ENCODE measurements around the gene MRPL9. TPM values are rescaled to one million over a fixed set of nuclear protein-coding genes. Genes with fewer than 3 reads are reported as not detected.

Gene MRPL9
- total and polyA plus RNA-seq, 10 of the 15 experiments (the other 5 are each of a cell fraction or from before 2014, with no cell fraction given): 35.7 to 161 (median 110) TPM

GRCh38 chr1:151803164-151803563, 39.9 kb upstream of the MRPL9 start:
- Histone ChIP-seq H3K27me3 (replicated peaks in 1 of 2; ENCODE audit: control insufficient read depth in 2 of 2, insufficient read depth in 2 of 2, low read length in 1 of 2) (peaks cover 0 to 11% of the 10 kb centered on the region in 2 experiments; a peak in 3 of 4 replicates), H3K9ac (ENCODE audit: control insufficient read depth, insufficient read depth, low read length) (no peak overlapping the region), H3K4me1 (ENCODE audit: control insufficient read depth, insufficient read depth, low read length) (peaks cover 6% of the 10 kb centered on the region; the same call in 1 of the 2 replicates), H3K4me2 (ENCODE audit: control insufficient read depth, insufficient read depth) (no peak overlapping the region), H3K27ac (ENCODE audit: control insufficient read depth, insufficient read depth) (no peak overlapping the region), H2AFZ (ENCODE audit: control insufficient read depth, low read depth, low read length) (no peak overlapping the region), H4K20me1 (ENCODE audit: control insufficient read depth, insufficient read depth) (no peaks in the 10 kb centered on the region), H3K9me3 (replicated peaks; ENCODE audit: control insufficient read depth, insufficient read depth, low read length) (no peaks in the 10 kb centered on the region), H3K79me2 (ENCODE audit: control insufficient read depth, insufficient read depth, low read length) (no peaks in the 10 kb centered on the region), H3K4me3 (no peak overlapping the region), H3K36me3 (ENCODE audit: control insufficient read depth in 2 of 2, insufficient read depth in 2 of 2, low read length in 1 of 2) (no peaks in the 10 kb centered on the region)
- ChIA-PET RAD21 (ENCODE audit: unreplicated experiment) (no interaction called here), CTCF (no interaction called here), SMC1A (ENCODE audit: uncharacterized antibody, unreplicated experiment) (no interaction called here), POLR2A (no interaction called here)
- FAIRE-seq (no peak), DNase-seq (ENCODE audit: low read depth, low spot score) (no peak), ATAC-seq (no peak)
- in situ Hi-C loops (cut with MboI): no loop called here
- TF ChIP-seq ETV6 (conservative IDR thresholded peaks at IDR 0.05 in 1 of 2, IDR thresholded peaks at IDR 0.05 in 1 of 2; ENCODE audit: borderline replicate concordance in 1 of 2, low read depth in 1 of 2) (no peak), ATF2 (IDR thresholded peaks at IDR 0.05; ENCODE audit: low read length) (no peak), NFXL1 (IDR thresholded peaks at IDR 0.05; ENCODE audit: borderline replicate concordance) (no peak), FOS (IDR thresholded peaks at IDR 0.05; ENCODE audit: borderline replicate concordance, extremely low read depth, insufficient read length) (no peak), SUPT20H (IDR thresholded peaks at IDR 0.05; ENCODE audit: borderline replicate concordance, control insufficient read depth, low read depth, low read length) (no peak), EZH2 (IDR thresholded peaks at IDR 0.05; ENCODE audit: borderline replicate concordance, control insufficient read depth, low read depth, low read length) (no peak), EP300 (IDR thresholded peaks at IDR 0.05; ENCODE audit: borderline replicate concordance in 1 of 2, control insufficient read depth in 1 of 2, low read depth in 2 of 2, low read length in 2 of 2) (no peak), SPI1 (IDR thresholded peaks at IDR 0.05; ENCODE audit: borderline replicate concordance, insufficient read depth, low read depth, low read length) (no peak), BRCA1 (IDR thresholded peaks at IDR 0.05; ENCODE audit: low read depth, low read length) (no peak), SIN3A (IDR thresholded peaks at IDR 0.05; ENCODE audit: low read depth, low read length) (no peak), TCF12 (IDR thresholded peaks at IDR 0.05; ENCODE audit: low read depth, low read length) (no peak), SUZ12 (IDR thresholded peaks at IDR 0.05; ENCODE audit: unreplicated experiment) (no peak), HDAC2 (IDR thresholded peaks at IDR 0.05) (no peak), MEF2A (IDR thresholded peaks at IDR 0.05; ENCODE audit: insufficient read depth, low read depth, low read length) (no peak)
- intact Hi-C loops (cut with micrococcal nuclease; ENCODE audit: unreplicated experiment): no loop called here
- BruUV-seq (replicated peaks): no TSS peak

All from GM12878 (cell line).